ENCODE results near the gene PARK7. TPM values are rescaled to one million over a fixed set of nuclear protein-coding genes. Genes with fewer than 3 reads are reported as not detected.
A peak's percentile ranks its signal among the peaks of the same experiment; 100 is the strongest.

Gene PARK7
- total RNA-seq, 1 experiment from 2014 or later, result 352 TPM

- Histone ChIP-seq H3K9me3 (ENCODE audit: low read depth, low read length, poor library complexity, severe bottlenecking) (no peaks in the 10 kb centered on the region), H3K36me3 (ENCODE audit: insufficient read depth, low read length, poor library complexity, severe bottlenecking) (no peaks in the 10 kb centered on the region), H3K27me3 (replicated peaks; ENCODE audit: insufficient read depth, low read depth, low read length, poor library complexity) (no peaks in the 10 kb centered on the region), H3K27ac (ENCODE audit: low read depth, low read length, poor library complexity, severe bottlenecking) (no peak overlapping the region), H3K4me3 (ENCODE audit: low read depth, low read length, poor library complexity, severe bottlenecking) (no peak overlapping the region), H3K4me1 (ENCODE audit: insufficient read depth, low read length, poor library complexity, severe bottlenecking) (peaks cover 40% of the 10 kb centered on the region)
- ChIA-PET POLR2A (ENCODE audit: low non-redundant PET) (no interaction called here), CTCF (interaction anchor here (0.5 kb wide), 1 partner anchor 382 kb away, joined by 7 read pairs; no protein-coding TSS in a partner anchor)
- peak; percentile 55 for DNase-seq (ENCODE audit: low spot score)
- no TSS peak for BruUV-seq (replicated peaks)
- intact Hi-C loops (cut with micrococcal nuclease; ENCODE audit: unreplicated experiment), result no loop called here
- TF ChIP-seq, protein P1, sequence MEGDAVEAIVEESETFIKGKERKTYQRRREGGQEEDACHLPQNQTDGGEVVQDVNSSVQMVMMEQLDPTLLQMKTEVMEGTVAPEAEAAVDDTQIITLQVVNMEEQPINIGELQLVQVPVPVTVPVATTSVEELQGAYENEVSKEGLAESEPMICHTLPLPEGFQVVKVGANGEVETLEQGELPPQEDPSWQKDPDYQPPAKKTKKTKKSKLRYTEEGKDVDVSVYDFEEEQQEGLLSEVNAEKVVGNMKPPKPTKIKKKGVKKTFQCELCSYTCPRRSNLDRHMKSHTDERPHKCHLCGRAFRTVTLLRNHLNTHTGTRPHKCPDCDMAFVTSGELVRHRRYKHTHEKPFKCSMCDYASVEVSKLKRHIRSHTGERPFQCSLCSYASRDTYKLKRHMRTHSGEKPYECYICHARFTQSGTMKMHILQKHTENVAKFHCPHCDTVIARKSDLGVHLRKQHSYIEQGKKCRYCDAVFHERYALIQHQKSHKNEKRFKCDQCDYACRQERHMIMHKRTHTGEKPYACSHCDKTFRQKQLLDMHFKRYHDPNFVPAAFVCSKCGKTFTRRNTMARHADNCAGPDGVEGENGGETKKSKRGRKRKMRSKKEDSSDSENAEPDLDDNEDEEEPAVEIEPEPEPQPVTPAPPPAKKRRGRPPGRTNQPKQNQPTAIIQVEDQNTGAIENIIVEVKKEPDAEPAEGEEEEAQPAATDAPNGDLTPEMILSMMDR (conservative IDR thresholded peaks at IDR 0.05; ENCODE audit: low read depth, low read length), result no peak
- TF ChIP-seq EZH2 (IDR thresholded peaks at IDR 0.05; ENCODE audit: borderline replicate concordance, low read depth, low read length, poor library complexity, severe bottlenecking), result no peak
These were observed 66.4 kb downstream of the PARK7 start for GRCh38 chr1:8027748-8028570.

DNA sequence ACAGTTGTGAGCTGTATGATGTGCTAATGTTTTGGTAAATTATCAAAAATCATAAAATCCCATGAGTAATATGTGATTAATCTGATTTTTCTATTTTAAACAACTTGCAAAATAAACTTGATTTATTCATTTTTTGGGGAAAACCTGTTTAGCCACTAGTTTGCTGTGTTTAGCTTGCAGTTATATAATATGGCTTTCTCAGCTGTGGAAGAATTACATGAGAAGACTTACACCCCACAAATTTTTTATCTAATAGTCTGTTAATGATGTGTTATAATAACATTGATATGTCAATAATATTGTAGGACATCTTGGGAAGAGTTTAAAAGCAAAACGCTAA is 67.0 kb downstream of the PARK7 start:
- H3K27ac ChIP-seq (ENCODE audit: low read depth, low read length, poor library complexity, severe bottlenecking), result no peak overlapping the region
- H3K4me1 ChIP-seq (ENCODE audit: insufficient read depth, low read length, poor library complexity, severe bottlenecking), result peaks cover 36% of the 10 kb centered on the region
- H3K9me3 ChIP-seq (ENCODE audit: low read depth, low read length, poor library complexity, severe bottlenecking), result no peaks in the 10 kb centered on the region
- no peak overlapping the region for H3K4me3 ChIP-seq (ENCODE audit: low read depth, low read length, poor library complexity, severe bottlenecking)
- intact Hi-C loops (cut with micrococcal nuclease; ENCODE audit: unreplicated experiment), result no loop called here
- H3K27me3 ChIP-seq (replicated peaks; ENCODE audit: insufficient read depth, low read depth, low read length, poor library complexity), result no peaks in the 10 kb centered on the region
- no peaks in the 10 kb centered on the region for H3K36me3 ChIP-seq (ENCODE audit: insufficient read depth, low read length, poor library complexity, severe bottlenecking)
- no TSS peak for BruUV-seq (replicated peaks)
- POLR2A ChIA-PET (ENCODE audit: low non-redundant PET), result no interaction called here
- CTCF ChIA-PET, result no interaction called here
- TF ChIP-seq, protein P1 (conservative IDR thresholded peaks at IDR 0.05; ENCODE audit: low read depth, low read length), result no peak
- TF ChIP-seq EZH2 (IDR thresholded peaks at IDR 0.05; ENCODE audit: borderline replicate concordance, low read depth, low read length, poor library complexity, severe bottlenecking), result no peak
- no peak for DNase-seq (ENCODE audit: low spot score)

- peaks cover 24% of the 10 kb centered on the region for H3K4me1 ChIP-seq (ENCODE audit: insufficient read depth, low read length, poor library complexity, severe bottlenecking)
- H3K36me3 ChIP-seq (ENCODE audit: insufficient read depth, low read length, poor library complexity, severe bottlenecking), result no peaks in the 10 kb centered on the region
- no peaks in the 10 kb centered on the region for H3K27me3 ChIP-seq (replicated peaks; ENCODE audit: insufficient read depth, low read depth, low read length, poor library complexity)
- DNase-seq (ENCODE audit: low spot score), result peak; percentile 63
- H3K9me3 ChIP-seq (ENCODE audit: low read depth, low read length, poor library complexity, severe bottlenecking), result no peaks in the 10 kb centered on the region
- no peak overlapping the region for H3K4me3 ChIP-seq (ENCODE audit: low read depth, low read length, poor library complexity, severe bottlenecking)
- ChIA-PET POLR2A (ENCODE audit: low non-redundant PET) (no interaction called here), CTCF (interaction anchor here (0.7 to 1.6 kb wide), 5 partner anchors 12 to 318 kb away, joined by 3 to 13 read pairs (median 3); no protein-coding TSS in a partner anchor)
- intact Hi-C loops (cut with micrococcal nuclease; ENCODE audit: unreplicated experiment), result loop anchor here (1.0 to 2.0 kb wide), 2 partner anchors 208 to 283 kb away; no protein-coding TSS in a partner anchor
- BruUV-seq (replicated peaks), result no TSS peak
- H3K27ac ChIP-seq (ENCODE audit: low read depth, low read length, poor library complexity, severe bottlenecking), result no peak overlapping the region
- TF ChIP-seq, protein P1 (conservative IDR thresholded peaks at IDR 0.05; ENCODE audit: low read depth, low read length), result peak; percentile 69
- no peak for TF ChIP-seq EZH2 (IDR thresholded peaks at IDR 0.05; ENCODE audit: borderline replicate concordance, low read depth, low read length, poor library complexity, severe bottlenecking)
These were observed 69.8 kb downstream of the PARK7 start for GRCh38 chr1:8031176-8031785.
